Pancreas (tissue), 10 donors: ENCODE measurements around the gene TRA2B. TPM values are rescaled to one million over a fixed set of nuclear protein-coding genes. Genes with fewer than 3 reads are reported as not detected.

Experiments
- ATAC-seq, 4 donors: fragments of 200-7000 bp; cut with Tn5 transposase; one replicate each; pipeline versions ENCODE4 v1.8.0 to v1.9.1; 2020; ENCODE audit warnings: mild to moderate bottlenecking in 4 of 4, moderate library complexity in 4 of 4
- DNase-seq, 6 donors: peaks; one replicate each; pipeline ENCODE4 v3.0.0-alpha.2; 2020
- FAIRE-seq: peaks from 2 replicates; lab custom pipeline; 2012; peaks lifted over from hg19 to GRCh38; lab: Jason Lieb, UNC
- H3K27ac ChIP-seq, 4 donors: fragments of 200-600 bp; sonication (generic); 1 replicate in 3 of 4; 2 replicates in 1 of 4; pipeline versions ENCODE4 v1.5.0 to v1.8.0; 2020
- H3K27me3 ChIP-seq, 4 donors: fragments of 200-600 bp; one replicate each; pipeline ENCODE4 v1.8.0; 2021
- H3K36me3 ChIP-seq, 3 donors: fragments of 200-600 bp; sonication (generic) in 1 of 3; one replicate each; pipeline versions ENCODE4 v1.5.0 to v1.8.0; 2020 to 2021
- H3K4me1 ChIP-seq, 3 donors: fragments of 200-600 bp; one replicate each; pipeline ENCODE4 v1.8.0; 2021
- H3K4me3 ChIP-seq, 4 donors: fragments of 200-600 bp; sonication (generic) in 2 of 4; one replicate each; pipeline versions ENCODE4 v1.5.0 to v1.8.0; 2020 to 2021
- H3K9me3 ChIP-seq, 4 donors: fragments of 200-600 bp; one replicate each; pipeline ENCODE4 v1.8.0; 2021
- WGBS, 2 donors: extraction: QIAGEN DNeasy Blood & Tissue Kit; methylation state at CpG; one replicate each; pipeline ENCODE4 v1.1.7; 2013; 5-methylcytosine and 5-hydroxymethylcytosine counted together
- intact Hi-C, 3 donors: fragments of 100-400 bp; cut with DNase I; formaldehyde crosslinking; loops; one replicate each; pipeline versions ENCODE4 v1.11.1 to v1.14.2; 2022
- polyA plus RNA-seq, 2 donors: library from polyadenylated mRNA; stranded (reverse); fragments of 200-250 nt; gene quantifications; one replicate each; pipeline ENCODE4 v1.2.3, GENCODE V29; 2013
- total RNA-seq, 6 donors: library from RNA; stranded (reverse); fragmentation: NEBNext Ultra II Directional in 4 of 6; extraction: Animal tissue kit (Norgen Biotek cat#: 25700) in 4 of 6; gene quantifications; one replicate each; pipeline versions ENCODE4 v1.2.1 to v1.2.4, GENCODE V29; 2021 to 2023
- TF ChIP-seq, protein P1 (sequence below), 4 donors: fragments of 200-600 bp; sonication (generic) in 3 of 4; IDR thresholded peaks; one replicate each; pipeline versions ENCODE4 v1.5.0 to v1.8.0; 2021; ENCODE audit warnings: antibody characterized with exemption in 4 of 4
- donor health status: healthy with polysubstance abuse.
- donor health status: DM: no; HTN: no; CAD: no; lungs with moderate emphysema.
- donor health status: DM: no; HTN: no; CAD: no.
- donor health status: control.
- donor health status: control.
- donor health status: Bipolar disorder and iron deficiency.
- donor health status: DM: yes; HTN: yes; CAD: no.
- donor health status: DM: no; HTN: no; CAD: no.
- donor health status: DM: no; HTN: no; CAD: no.
- donor health status: DM: yes; HTN: yes; CAD: no.

The TRA2B gene
- total and polyA plus RNA-seq, 8 donors: 27.4 to 79.2 (median 47.3) TPM

DNA sequence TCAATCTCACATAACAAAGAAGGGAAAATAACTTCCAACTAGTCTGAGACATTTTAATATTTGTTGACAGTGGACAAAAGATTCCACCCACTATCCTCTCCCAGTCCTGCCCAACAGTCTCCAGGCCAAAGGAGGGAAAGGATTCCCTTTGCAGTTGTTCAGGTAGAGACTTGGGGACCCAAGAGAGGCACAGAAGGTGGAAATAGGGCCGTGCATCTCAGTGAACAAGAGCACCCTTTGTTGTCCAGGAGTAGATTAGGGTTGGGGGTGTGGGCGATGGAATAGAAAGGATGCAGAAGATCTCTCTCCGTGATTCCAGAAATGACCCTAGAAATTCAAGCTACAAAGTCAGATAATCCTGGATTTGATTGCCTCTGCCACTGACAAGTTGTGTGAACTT lies 44.8 kb upstream of the TRA2B start:
- TF ChIP-seq, protein P1, sequence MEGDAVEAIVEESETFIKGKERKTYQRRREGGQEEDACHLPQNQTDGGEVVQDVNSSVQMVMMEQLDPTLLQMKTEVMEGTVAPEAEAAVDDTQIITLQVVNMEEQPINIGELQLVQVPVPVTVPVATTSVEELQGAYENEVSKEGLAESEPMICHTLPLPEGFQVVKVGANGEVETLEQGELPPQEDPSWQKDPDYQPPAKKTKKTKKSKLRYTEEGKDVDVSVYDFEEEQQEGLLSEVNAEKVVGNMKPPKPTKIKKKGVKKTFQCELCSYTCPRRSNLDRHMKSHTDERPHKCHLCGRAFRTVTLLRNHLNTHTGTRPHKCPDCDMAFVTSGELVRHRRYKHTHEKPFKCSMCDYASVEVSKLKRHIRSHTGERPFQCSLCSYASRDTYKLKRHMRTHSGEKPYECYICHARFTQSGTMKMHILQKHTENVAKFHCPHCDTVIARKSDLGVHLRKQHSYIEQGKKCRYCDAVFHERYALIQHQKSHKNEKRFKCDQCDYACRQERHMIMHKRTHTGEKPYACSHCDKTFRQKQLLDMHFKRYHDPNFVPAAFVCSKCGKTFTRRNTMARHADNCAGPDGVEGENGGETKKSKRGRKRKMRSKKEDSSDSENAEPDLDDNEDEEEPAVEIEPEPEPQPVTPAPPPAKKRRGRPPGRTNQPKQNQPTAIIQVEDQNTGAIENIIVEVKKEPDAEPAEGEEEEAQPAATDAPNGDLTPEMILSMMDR (IDR thresholded peaks at IDR 0.05): no peak
- ATAC-seq (no peak), FAIRE-seq (no peak), DNase-seq (no peak)
- Histone ChIP-seq H3K4me3 (no peak overlapping the region), H3K36me3 (no peaks in the 10 kb centered on the region), H3K27ac (no peak overlapping the region), H3K27me3 (no peaks in the 10 kb centered on the region), H3K9me3 (no peaks in the 10 kb centered on the region), H3K4me1 (no peaks in the 10 kb centered on the region)
- intact Hi-C loops: loop anchor here in 2 of 3 donors (5.0 to 10.0 kb wide), 2 partner anchors 260 to 552 kb away; no protein-coding TSS in a partner anchor
- WGBS, 2 donors: 65 to 67% methylated on average over 3 of the region's 3 CpGs

DNA sequence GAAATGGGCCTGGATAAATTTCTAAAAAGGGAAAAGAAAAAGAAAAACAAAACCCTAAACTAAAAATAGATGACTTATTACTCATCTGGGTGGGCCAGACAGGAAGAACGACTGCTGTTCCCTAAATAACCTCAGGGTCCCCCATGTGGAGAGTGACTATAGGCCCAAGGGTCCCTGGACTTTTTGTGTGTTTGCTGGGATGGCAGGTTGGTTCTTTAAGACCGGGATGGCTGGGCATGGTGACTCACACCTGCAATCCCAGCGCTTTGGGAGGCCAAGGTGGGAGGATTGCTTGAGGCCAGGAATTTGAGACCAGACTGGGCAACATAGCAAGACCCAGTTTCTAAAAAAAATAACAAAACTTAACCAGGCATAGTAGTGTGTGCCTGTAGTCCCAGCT lies 43.8 kb upstream of the TRA2B start:
- DNase-seq (no peak), FAIRE-seq (no peak), ATAC-seq (no peak)
- 62 to 77% methylated on average over 3 of the region's 3 CpGs for whole genome bisulfite sequencing, 2 donors
- Histone ChIP-seq H3K36me3 (no peaks in the 10 kb centered on the region), H3K4me1 (no peaks in the 10 kb centered on the region), H3K4me3 (no peak overlapping the region), H3K27me3 (no peaks in the 10 kb centered on the region), H3K27ac (no peak overlapping the region), H3K9me3 (no peaks in the 10 kb centered on the region)
- TF ChIP-seq, protein P1 (IDR thresholded peaks at IDR 0.05): no peak
- intact Hi-C loops: loop anchor here in 2 of 3 donors (5.0 to 10.0 kb wide), 2 partner anchors 261 to 553 kb away; no protein-coding TSS in a partner anchor

DNA sequence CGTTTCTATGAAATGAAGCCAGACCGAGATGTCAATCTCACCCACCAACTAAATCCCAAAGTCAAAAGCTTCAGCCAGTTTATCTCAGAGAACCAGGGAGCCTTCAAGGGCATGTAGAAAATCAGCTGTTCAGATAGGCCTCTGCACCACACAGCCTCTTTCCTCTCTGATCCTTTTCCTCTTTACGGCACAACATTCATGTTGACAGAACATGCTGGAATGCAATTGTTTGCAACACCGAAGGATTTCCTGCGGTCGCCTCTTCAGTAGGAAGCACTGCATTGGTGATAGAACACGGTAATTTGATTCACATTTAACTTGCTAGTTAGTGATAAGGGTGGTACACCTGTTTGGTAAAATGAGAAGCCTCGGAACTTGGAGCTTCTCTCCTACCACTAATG lies 41.9 kb upstream of the TRA2B start:
- Histone ChIP-seq H3K36me3 (no peaks in the 10 kb centered on the region), H3K27ac (no peak overlapping the region), H3K4me1 (no peaks in the 10 kb centered on the region), H3K4me3 (no peak overlapping the region), H3K9me3 (no peaks in the 10 kb centered on the region), H3K27me3 (no peaks in the 10 kb centered on the region)
- 70 to 77% methylated on average over 8 of the region's 8 CpGs for WGBS, 2 donors
- no peak for ATAC-seq
- FAIRE-seq: no peak
- TF ChIP-seq, protein P1 (IDR thresholded peaks at IDR 0.05): no peak
- no peak for DNase-seq
- intact Hi-C loops: loop anchor here in 2 of 3 donors (5.0 to 10.0 kb wide), 2 partner anchors 263 to 555 kb away; no protein-coding TSS in a partner anchor

DNA sequence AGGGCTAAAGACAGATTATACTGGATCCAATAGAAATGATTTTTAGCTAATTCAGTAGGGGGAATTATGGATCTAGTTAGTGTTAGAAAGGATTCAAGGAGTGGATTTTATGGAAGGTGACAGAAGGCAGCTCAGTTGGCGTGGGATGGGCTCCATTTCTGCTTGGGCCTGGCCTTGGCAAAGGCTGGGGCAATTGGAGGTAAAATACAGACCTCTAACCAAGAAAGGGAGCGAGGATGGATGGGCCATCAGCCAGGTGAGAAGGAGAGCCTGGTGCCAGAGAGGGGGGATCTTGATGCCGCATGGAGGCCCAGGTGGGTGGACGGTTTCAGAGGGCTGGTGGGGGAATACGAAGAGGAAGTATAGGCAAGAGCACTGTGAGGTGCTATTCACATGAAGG lies 40.7 kb upstream of the TRA2B start:
- no peaks in the 10 kb centered on the region for H3K4me1 ChIP-seq
- H3K9me3 ChIP-seq: no peaks in the 10 kb centered on the region
- H3K27ac ChIP-seq: no peak overlapping the region
- WGBS, 2 donors: 74 to 79% methylated on average over 5 of the region's 5 CpGs
- no peaks in the 10 kb centered on the region for H3K36me3 ChIP-seq
- TF ChIP-seq, protein P1 (IDR thresholded peaks at IDR 0.05): no peak
- no peaks in the 10 kb centered on the region for H3K27me3 ChIP-seq
- FAIRE-seq: no peak
- intact Hi-C loops: no loop called here
- ATAC-seq: no peak
- H3K4me3 ChIP-seq: no peak overlapping the region
- no peak for DNase-seq

DNA sequence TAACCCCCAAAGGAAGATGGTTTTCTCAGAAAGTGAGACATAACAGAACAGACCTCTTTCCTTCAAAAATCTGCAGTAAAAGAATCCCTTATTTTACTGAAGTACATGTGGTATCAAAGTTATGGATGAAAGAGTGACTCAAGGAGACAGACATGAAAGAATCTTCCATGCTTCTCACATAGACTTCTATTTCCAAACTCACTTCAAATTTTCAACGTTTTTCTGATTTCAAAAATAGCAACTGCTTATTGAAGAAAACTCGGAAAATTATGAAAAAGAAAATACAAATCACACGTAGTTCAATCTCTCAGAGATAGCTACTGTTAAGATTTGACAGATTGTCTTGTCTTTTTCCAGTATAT lies 39.8 kb upstream of the TRA2B start:
- H3K4me1 ChIP-seq: no peaks in the 10 kb centered on the region
- TF ChIP-seq, protein P1 (IDR thresholded peaks at IDR 0.05): no peak
- ATAC-seq: no peak
- DNase-seq: no peak
- no peak overlapping the region for H3K27ac ChIP-seq
- no peaks in the 10 kb centered on the region for H3K27me3 ChIP-seq
- H3K9me3 ChIP-seq: no peaks in the 10 kb centered on the region
- H3K36me3 ChIP-seq: no peaks in the 10 kb centered on the region
- FAIRE-seq: no peak
- no peak overlapping the region for H3K4me3 ChIP-seq
- 36% methylated on average over 3 of the region's 3 CpGs for WGBS, 2 donors
- intact Hi-C loops: no loop called here
